GM23338 (cell line): ENCODE data around the gene SPACA7. TPM values are rescaled to one million over a fixed set of nuclear protein-coding genes. Genes with fewer than 3 reads are reported as not detected.

Experiments used
- ATAC-seq: fragments of 200-7000 bp; cut with Tn5 transposase; 3 replicates; pipeline ENCODE4 v1.9.1; 2020
- DNase-seq: peaks from one replicate; pipeline ENCODE4 v3.0.0-alpha.2; 2015; ENCODE audit warnings: low spot score
- H2AFZ ChIP-seq: fragments of 200-600 bp; sonication (generic); 2 replicates; pipeline ENCODE4 v1.8.0; 2016; ENCODE audit warnings: antibody characterized with exemption, mild to moderate bottlenecking, moderate library complexity
- H3F3A ChIP-seq: fragments of 200-600 bp; sonication (generic); replicated peaks from 2 replicates; pipeline ENCODE4 v1.8.0; 2017; ENCODE audit warnings: antibody characterized with exemption, mixed run types, low read depth
- H3K27ac ChIP-seq: fragments of 200-600 bp; sonication (generic); 2 replicates; pipeline ENCODE4 v1.6.1; 2016; ENCODE audit warnings: low read depth
- H3K27me3 ChIP-seq: fragments of 200-600 bp; sonication (generic); 2 replicates; pipeline ENCODE4 v1.8.0; 2016; ENCODE audit warnings: mild to moderate bottlenecking, mixed run types, moderate library complexity; ENCODE audit not compliant: insufficient read depth
- H3K36me3 ChIP-seq: fragments of 200-600 bp; sonication (generic); 2 replicates; pipeline ENCODE4 v1.8.0; 2016; ENCODE audit warnings: mild to moderate bottlenecking; ENCODE audit not compliant: insufficient read depth
- H3K4me1 ChIP-seq: fragments of 200-600 bp; sonication (generic); 2 replicates; pipeline ENCODE4 v1.8.0; 2016; ENCODE audit warnings: mild to moderate bottlenecking, moderate library complexity; ENCODE audit not compliant: insufficient read depth
- H3K4me2 ChIP-seq: fragments of 200-600 bp; sonication (generic); 2 replicates; pipeline ENCODE4 v1.7.1; 2017; ENCODE audit warnings: mixed run types
- H3K4me3 ChIP-seq: fragments of 200-600 bp; sonication (generic); 2 replicates; pipeline ENCODE4 v1.6.1; 2016; ENCODE audit warnings: mixed run types
- H3K79me2 ChIP-seq: fragments of 200-600 bp; sonication (generic); replicated peaks from 2 replicates; pipeline ENCODE4 v1.8.0; 2017; ENCODE audit warnings: mild to moderate bottlenecking; ENCODE audit not compliant: insufficient read depth
- H3K9me2 ChIP-seq: fragments of 200-600 bp; sonication (generic); 2 replicates; pipeline ENCODE4 v1.8.0; 2017; ENCODE audit not compliant: insufficient read depth
- H4K20me1 ChIP-seq: fragments of 200-600 bp; sonication (generic); replicated peaks from 2 replicates; pipeline ENCODE4 v1.8.0; 2017; ENCODE audit warnings: mild to moderate bottlenecking; ENCODE audit not compliant: insufficient read depth
- H3K27ac Mint-ChIP-seq: 2 replicates; pipeline ENCODE4 v1.8.0; 2020; ENCODE audit warnings: inconsistent platforms, mild to moderate bottlenecking, moderate library complexity, mixed read lengths
- H3K27me3 Mint-ChIP-seq: 3 replicates; pipeline ENCODE4 v1.8.0; 2022; ENCODE audit warnings: low read depth, mild to moderate bottlenecking, moderate library complexity, mixed read lengths, inconsistent platforms; ENCODE audit not compliant: insufficient read depth, poor library complexity
- H3K36me3 Mint-ChIP-seq: 3 replicates; pipeline ENCODE4 v1.8.0; 2021; ENCODE audit warnings: low read depth, mild to moderate bottlenecking, inconsistent platforms, moderate library complexity, mixed read lengths
- H3K4me1 Mint-ChIP-seq: 3 replicates; pipeline ENCODE4 v1.8.0; 2020; ENCODE audit warnings: mild to moderate bottlenecking, inconsistent platforms, mixed read lengths
- H3K4me3 Mint-ChIP-seq: 3 replicates; pipeline ENCODE4 v1.8.0; 2021; ENCODE audit warnings: moderate library complexity, mild to moderate bottlenecking, inconsistent platforms, mixed read lengths
- H3K9me3 Mint-ChIP-seq: 3 replicates; pipeline ENCODE4 v1.8.0; 2020; ENCODE audit warnings: moderate library complexity, mild to moderate bottlenecking, inconsistent platforms, mixed read lengths
- EZH2 ChIP-seq: fragments of 200-600 bp; sonication (generic); IDR thresholded peaks from one replicate; pipeline ENCODE4 v1.8.0; 2017; ENCODE audit warnings: antibody characterized with exemption, mild to moderate bottlenecking, low read depth; ENCODE audit not compliant: unreplicated experiment
- EZH2phosphoT487 ChIP-seq: fragments of 200-600 bp; sonication (generic); IDR thresholded peaks from one replicate; pipeline ENCODE4 v1.8.1; 2018; ENCODE audit warnings: antibody characterized with exemption; ENCODE audit not compliant: unreplicated experiment
- POLR2AphosphoS5 ChIP-seq: IDR thresholded peaks from 2 replicates; pipeline ENCODE4 v1.6.1; 2016; ENCODE audit warnings: antibody characterized with exemption, low read depth
- STAT1 ChIP-seq: IDR thresholded peaks from one replicate; pipeline ENCODE4 v1.6.1; 2016; ENCODE audit warnings: antibody characterized with exemption; ENCODE audit not compliant: unreplicated experiment
- ZNF114 ChIP-seq: fragments of 250-450 bp; sonication (Bioruptor Pico); IDR thresholded peaks from 2 replicates; pipeline ENCODE4 v1.5.0; 2020; ENCODE audit warnings: mild to moderate bottlenecking, moderate library complexity
- polyA plus RNA-seq: library from polyadenylated mRNA; unstranded; fragments of >200 nt; fragmentation: Nextera tagmentation; extraction: Ambion mirVana; gene quantifications from 2 replicates; pipeline ENCODE4 v1.2.1, GENCODE V29; 2016
- total RNA-seq: library from RNA; depleted of rRNA; stranded (reverse); fragments of >200 nt; shearing (Covaris generic); gene quantifications from 2 replicates; pipeline ENCODE4 v1.2.3, GENCODE V29; 2014
- TF ChIP-seq, protein P1 (sequence below): fragments of 250-450 bp; sonication (Bioruptor Pico); IDR thresholded peaks from 2 replicates; pipeline ENCODE4 v1.5.0; 2020; ENCODE audit warnings: mild to moderate bottlenecking, moderate library complexity
- TF ChIP-seq, protein P2 (sequence below): IDR thresholded peaks from 2 replicates; pipeline ENCODE4 v1.6.1; 2016; ENCODE audit warnings: antibody characterized with exemption

SPACA7 gene
- total and polyA plus RNA-seq, 2 experiments from 2014 or later: not detected

- TF ChIP-seq, protein P1, sequence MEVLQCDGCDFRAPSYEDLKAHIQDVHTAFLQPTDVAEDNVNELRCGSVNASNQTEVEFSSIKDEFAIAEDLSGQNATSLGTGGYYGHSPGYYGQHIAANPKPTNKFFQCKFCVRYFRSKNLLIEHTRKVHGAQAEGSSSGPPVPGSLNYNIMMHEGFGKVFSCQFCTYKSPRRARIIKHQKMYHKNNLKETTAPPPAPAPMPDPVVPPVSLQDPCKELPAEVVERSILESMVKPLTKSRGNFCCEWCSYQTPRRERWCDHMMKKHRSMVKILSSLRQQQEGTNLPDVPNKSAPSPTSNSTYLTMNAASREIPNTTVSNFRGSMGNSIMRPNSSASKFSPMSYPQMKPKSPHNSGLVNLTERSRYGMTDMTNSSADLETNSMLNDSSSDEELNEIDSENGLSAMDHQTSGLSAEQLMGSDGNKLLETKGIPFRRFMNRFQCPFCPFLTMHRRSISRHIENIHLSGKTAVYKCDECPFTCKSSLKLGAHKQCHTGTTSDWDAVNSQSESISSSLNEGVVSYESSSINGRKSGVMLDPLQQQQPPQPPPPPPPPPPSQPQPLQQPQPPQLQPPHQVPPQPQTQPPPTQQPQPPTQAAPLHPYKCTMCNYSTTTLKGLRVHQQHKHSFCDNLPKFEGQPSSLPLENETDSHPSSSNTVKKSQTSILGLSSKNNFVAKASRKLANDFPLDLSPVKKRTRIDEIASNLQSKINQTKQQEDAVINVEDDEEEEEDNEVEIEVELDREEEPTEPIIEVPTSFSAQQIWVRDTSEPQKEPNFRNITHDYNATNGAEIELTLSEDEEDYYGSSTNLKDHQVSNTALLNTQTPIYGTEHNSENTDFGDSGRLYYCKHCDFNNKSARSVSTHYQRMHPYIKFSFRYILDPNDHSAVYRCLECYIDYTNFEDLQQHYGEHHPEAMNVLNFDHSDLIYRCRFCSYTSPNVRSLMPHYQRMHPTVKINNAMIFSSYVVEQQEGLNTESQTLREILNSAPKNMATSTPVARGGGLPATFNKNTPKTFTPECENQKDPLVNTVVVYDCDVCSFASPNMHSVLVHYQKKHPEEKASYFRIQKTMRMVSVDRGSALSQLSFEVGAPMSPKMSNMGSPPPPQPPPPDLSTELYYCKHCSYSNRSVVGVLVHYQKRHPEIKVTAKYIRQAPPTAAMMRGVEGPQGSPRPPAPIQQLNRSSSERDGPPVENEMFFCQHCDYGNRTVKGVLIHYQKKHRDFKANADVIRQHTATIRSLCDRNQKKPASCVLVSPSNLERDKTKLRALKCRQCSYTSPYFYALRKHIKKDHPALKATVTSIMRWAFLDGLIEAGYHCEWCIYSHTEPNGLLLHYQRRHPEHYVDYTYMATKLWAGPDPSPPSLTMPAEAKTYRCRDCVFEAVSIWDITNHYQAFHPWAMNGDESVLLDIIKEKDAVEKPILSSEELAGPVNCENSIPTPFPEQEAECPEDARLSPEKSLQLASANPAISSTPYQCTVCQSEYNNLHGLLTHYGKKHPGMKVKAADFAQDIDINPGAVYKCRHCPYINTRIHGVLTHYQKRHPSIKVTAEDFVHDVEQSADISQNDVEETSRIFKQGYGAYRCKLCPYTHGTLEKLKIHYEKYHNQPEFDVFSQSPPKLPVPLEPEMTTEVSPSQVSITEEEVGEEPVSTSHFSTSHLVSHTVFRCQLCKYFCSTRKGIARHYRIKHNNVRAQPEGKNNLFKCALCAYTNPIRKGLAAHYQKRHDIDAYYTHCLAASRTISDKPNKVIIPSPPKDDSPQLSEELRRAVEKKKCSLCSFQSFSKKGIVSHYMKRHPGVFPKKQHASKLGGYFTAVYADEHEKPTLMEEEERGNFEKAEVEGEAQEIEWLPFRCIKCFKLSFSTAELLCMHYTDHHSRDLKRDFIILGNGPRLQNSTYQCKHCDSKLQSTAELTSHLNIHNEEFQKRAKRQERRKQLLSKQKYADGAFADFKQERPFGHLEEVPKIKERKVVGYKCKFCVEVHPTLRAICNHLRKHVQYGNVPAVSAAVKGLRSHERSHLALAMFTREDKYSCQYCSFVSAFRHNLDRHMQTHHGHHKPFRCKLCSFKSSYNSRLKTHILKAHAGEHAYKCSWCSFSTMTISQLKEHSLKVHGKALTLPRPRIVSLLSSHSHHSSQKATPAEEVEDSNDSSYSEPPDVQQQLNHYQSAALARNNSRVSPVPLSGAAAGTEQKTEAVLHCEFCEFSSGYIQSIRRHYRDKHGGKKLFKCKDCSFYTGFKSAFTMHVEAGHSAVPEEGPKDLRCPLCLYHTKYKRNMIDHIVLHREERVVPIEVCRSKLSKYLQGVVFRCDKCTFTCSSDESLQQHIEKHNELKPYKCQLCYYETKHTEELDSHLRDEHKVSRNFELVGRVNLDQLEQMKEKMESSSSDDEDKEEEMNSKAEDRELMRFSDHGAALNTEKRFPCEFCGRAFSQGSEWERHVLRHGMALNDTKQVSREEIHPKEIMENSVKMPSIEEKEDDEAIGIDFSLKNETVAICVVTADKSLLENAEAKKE: no peak
- TF ChIP-seq, protein P2, sequence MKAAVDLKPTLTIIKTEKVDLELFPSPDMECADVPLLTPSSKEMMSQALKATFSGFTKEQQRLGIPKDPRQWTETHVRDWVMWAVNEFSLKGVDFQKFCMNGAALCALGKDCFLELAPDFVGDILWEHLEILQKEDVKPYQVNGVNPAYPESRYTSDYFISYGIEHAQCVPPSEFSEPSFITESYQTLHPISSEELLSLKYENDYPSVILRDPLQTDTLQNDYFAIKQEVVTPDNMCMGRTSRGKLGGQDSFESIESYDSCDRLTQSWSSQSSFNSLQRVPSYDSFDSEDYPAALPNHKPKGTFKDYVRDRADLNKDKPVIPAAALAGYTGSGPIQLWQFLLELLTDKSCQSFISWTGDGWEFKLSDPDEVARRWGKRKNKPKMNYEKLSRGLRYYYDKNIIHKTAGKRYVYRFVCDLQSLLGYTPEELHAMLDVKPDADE: no peak
- TF ChIP-seq ZNF114 (CRISPR knock-in tag) (no peak), STAT1 (no peak), EZH2 (no peak)
Measured at GRCh38 chr13:112358156-112358555, 18.0 kb upstream of the SPACA7 start (continued).

- no peak overlapping the region for H3K4me3 ChIP-seq
- no peak overlapping the region; the same call in 1 of the 2 replicates for H2AFZ ChIP-seq
- no peaks in the 10 kb centered on the region for H3K36me3 ChIP-seq
- H3K4me1 ChIP-seq: 0 out of 2 replicates have a peak, but pooled peaks cover 6% of the 10 kb centered on the region
- peaks cover 5% of the 10 kb centered on the region for H3K9me2 ChIP-seq
- Mint-ChIP-seq H3K36me3 (peaks cover 5% of the 10 kb centered on the region; the same call in 2 of the 3 replicates), H3K9me3 (peaks cover 15% of the 10 kb centered on the region; the same call in 2 of the 3 replicates), H3K4me1 (peaks cover 15% of the 10 kb centered on the region), H3K27me3 (peaks cover 2% of the 10 kb centered on the region), H3K27ac (no peak overlapping the region), H3K4me3 (no peak overlapping the region)
- H3F3A ChIP-seq: no peaks in the 10 kb centered on the region
- H3K79me2 ChIP-seq: no peaks in the 10 kb centered on the region
- DNase-seq: no peak
- H3K27me3 ChIP-seq: no peaks in the 10 kb centered on the region
- no peaks in the 10 kb centered on the region for H4K20me1 ChIP-seq
- no peak for ATAC-seq
- no peak overlapping the region for H3K4me2 ChIP-seq
- no peak overlapping the region for H3K27ac ChIP-seq
- TF ChIP-seq EZH2phosphoT487: no peak
- TF ChIP-seq, protein P1: no peak
- no peak for TF ChIP-seq STAT1
- TF ChIP-seq, protein P2: no peak
- no peak for TF ChIP-seq POLR2AphosphoS5
Measured at GRCh38 chr13:112362021-112362420, 14.1 kb upstream of the SPACA7 start.
